Pons (tissue), 1 donor: ENCODE measurements around the gene PGGT1B.

Experiments
- DNase-seq: peaks from one replicate; pipeline ENCODE4 v3.0.0-alpha.2; 2016; ENCODE audit warnings: low spot score

PGGT1B gene

DNA sequence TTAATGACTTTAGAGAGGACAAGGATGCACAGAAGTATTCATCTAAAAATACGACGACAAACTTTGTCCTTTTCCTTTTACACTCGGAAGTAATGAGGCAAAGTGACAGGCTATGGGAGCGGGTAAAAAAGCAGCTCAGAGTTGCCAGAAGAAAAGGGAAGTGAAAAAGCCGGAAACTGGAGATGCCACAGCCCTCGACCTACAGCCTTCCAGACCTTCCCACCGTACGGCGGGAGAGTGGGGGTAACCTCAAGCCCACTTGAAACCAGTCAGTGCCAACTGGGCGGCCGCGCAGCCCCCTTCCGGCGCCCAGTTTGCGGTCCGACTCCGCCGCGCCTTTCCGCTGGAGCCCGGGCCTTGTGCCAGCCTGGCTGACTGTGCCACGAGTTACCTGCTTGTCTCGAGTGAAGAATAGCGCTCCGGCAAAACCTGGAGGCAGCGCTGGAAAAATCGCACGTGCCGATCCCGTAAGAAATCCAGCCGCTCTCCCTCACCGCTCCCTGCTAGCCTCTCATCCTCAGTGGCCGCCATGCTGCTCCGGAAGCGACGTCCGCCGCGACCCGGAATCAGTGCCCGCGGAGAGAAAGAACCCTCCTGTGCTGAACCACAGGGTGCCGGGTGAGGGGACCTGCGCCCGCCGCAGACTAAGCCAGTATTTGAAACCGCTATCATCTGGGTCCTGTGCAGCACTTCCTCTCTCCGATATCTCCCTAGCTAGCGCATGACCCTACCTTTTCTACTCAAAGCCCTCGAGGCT lies at the start of gene PGGT1B:
Gene PGGT1B (minus strand): TSS at position 557 of the 757 bp plus-strand sequence. CDS start 26 bp downstream, at position 531.
- peak; percentile 61 for DNase-seq

DNA sequence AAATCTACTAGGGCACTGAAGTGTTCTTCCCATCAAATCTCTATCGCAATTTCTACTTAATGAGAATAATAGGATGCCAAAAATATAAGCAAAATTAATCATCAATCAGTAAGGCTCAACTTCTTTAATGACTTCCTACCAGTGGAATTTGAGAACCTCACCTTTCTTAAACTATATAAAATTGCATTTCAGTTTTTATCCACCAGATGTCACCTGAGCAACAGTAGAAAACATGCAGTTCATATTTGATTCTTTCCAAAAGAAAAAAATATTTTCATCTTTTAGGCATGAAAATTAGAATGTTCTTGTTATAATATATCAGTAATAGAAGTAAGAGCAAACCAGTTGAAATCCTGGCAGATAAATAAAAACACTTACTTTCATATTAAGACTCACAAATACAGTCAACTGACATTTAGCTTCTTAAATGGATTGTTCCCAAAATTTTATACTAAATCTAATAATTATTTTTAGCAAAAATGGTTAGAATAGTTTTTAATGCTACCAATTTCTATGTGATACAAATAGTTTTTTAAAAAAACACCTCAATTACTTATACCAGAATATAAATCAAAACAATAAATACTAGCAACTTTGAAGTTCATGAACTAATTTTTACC lies 47.2 kb upstream of the PGGT1B start:
- DNase-seq = peak; percentile 58

DNA sequence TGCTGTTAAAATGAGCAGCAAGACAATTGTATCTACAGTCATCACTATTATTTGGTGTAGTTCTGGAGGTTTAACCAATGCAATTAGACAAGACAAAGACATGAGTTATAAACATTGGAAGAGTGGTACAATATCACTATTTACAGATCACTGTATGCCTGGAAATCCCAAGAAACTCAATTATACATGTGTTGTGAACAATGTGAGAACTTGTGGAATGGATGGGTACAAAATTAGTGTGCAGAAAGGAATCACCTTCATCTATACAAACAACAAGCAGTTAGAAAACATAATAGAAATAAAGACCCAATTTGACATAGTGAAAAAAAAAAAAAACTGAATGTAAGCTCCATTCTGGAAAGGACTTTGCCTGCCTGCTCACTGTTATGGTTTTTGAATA lies 46.1 kb upstream of the PGGT1B start:
- no peak for DNase-seq

DNA sequence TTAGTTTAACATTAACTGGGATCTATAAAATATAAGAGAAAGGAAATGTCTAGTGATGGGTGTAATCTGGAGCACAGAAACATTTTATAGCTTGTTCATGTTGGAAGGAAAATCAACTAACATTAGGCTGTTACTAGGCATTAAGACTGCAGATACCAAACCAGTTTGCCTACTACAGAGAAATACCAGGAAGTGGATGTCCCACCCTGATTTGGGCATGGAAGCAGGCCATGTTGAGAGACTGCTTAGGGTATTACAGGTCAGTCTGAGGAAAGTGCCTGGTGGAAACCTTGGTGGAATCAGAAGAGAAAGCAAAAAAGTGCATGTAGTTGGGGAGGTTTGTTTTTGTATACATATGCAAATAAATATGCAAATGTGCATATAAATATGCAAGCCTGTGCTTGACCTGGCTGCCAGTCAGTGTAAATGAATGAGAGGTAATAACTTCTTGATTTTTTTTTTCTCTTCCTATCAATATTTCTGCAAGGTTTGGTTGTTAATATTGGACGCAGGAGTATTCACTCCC lies 43.4 kb upstream of the PGGT1B start:
- no peak for DNase-seq

DNA sequence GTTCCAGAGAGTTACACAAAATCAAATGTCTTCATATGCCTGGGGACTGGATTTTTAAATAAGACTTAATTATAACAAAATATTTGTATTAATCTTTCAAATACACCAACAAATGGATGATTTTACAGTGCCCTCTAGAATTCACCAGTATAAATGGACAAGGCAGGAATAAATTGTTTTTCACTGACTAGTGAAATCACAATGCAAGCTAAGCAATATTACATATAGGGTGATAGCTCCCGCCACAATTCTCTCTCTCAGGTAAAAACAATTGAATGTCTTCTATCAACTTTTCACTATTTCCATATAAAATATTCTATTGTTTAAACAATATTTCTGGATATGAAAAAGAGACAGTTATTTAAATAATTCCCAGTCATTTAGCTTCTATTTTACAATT lies 41.8 kb upstream of the PGGT1B start:
- DNase-seq = no peak

DNA sequence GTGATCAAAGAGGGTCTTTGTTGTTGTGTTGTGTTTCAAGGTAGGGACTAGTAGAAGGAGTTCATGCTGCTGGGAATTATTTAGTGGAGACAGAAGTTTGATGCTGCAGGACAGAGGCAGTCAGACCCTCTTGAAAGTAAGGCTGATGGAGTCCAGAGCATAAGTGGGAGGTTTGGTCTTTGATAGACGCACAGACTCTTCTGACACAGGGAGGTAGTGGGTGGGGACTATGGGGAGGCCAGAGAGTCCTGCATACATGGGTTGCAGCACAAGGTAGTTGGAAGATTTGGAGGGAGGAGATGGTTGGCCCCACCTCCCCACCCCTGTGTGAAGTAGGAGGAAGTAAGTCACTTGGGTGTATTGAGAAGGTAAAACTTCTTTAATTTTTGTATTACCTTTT lies 36.1 kb upstream of the PGGT1B start:
- no peak for DNase-seq

DNA sequence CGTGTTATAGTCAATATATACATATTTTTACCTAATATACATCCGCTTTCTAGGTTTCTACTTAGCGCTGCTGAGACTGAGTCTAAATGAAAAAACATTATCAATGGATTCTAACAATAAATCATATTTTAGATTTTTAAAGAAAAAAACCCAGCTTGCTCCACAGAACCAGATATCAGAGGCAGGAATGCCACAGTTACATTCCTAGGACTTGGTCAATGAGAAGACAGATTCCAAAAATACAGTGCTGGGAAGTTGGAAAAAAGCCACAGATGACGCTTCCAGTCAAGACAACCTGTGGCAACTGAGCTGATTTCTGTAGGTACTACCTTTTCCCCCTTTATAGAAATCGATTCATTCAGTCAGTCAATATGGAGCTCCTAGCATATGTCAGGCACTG lies 34.4 kb upstream of the PGGT1B start:
- no peak for DNase-seq

DNA sequence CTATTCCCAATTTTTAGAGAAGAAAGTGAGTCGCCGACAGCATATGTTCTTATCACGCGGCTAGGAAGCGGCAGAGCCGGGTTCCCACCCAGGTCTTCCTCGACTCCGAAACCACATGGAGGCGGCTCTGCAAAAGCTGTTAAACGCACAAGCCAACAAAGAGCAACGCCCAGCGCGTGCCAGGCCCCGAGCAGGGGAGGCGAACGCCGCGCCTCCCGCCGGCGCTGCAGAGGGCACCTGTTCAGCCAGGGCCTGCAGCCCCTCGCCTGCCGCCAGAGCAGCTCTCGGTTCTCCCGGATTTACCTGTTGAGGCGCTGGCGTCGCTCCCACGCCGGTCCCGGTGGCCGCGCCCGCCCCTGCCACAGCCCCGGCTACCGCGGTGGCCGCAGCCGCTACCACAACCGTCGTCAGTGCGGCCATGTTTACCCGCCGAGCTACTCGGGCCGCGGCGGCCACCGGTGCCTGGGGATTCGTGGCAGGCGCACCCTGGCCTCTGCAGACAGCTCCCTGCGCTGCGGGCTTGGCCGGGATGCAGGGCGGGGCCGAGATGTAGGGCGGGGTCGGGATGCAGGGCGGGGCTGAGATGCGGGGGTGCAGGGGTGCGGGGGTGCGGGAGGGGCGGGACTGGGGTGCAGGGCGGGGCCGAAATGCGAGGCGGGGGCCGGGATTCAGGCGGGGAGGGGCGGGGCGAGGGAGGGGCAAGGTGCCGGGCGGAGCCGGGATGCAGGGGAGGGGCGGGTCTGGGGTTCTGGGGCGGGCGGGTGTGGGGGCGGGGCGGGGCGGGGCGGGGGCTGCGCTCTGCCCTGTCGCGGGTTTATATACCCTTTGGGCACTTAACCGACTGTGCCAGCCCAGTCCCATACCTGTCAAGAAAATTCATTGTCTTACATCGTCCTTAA lies 33.7 kb upstream of the PGGT1B start, which contains the start of gene CCDC112:
Gene CCDC112 (minus strand): TSS at position 531 of the 899 bp plus-strand sequence. CDS start 111 bp downstream, at position 420.
- DNase-seq = peak; percentile 56

DNA sequence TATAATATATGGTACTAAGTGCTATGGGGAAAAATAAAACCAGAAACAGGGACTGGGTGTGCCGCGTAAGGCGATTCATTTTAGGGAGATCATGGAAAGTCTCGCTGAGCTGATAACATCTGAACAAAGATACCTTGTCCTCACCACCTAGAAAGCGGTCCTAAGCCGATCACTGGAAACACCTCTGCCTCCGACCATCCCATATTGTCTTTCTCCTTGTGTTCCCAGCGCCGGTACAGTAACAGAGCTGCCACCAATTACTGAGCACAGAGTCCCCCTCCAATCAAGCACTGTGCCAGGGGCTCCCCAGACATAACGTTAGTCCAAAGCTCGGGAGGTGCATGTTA lies 33.1 kb upstream of the PGGT1B start:
- no peak for DNase-seq

DNA sequence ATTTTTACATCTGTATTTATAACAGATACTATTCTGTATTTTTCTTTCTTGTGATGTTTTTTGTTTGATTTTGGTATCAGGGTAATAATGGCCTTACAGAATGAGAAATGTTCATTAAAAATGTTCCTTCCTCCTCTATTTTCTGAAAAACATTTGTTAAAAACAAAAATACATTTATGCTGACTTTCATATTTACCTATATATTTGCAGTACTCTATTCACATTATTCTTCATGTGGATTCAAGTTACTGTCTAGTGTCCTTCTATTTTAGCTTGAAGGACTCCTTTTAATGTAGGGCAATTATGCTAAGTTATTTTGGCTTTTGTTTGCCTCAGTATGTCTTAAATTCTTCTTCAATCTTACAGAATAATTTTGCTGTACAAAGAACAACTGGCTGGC lies 28.7 kb upstream of the PGGT1B start:
- DNase-seq = no peak

DNA sequence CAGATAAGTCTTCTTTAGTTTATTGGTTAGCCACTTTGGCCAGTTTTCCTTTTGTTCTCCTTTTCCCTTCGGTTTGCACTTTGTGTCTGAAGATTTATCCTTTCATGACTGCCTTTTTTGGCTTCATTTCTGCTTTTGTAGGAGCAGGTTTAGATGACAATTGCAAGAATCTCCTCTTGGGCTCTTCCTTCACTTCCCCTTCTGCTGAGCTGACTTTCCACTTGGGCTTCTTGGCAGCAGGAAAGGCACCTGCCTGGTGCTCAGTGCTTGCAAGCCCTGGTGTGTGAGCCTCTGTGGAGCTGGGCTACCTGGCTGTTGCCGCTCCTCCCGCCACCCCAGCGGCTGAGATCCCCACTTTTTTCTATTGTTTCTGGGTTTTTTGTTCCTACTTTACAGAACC lies 26.4 kb upstream of the PGGT1B start:
- peak; percentile 62 for DNase-seq

DNA sequence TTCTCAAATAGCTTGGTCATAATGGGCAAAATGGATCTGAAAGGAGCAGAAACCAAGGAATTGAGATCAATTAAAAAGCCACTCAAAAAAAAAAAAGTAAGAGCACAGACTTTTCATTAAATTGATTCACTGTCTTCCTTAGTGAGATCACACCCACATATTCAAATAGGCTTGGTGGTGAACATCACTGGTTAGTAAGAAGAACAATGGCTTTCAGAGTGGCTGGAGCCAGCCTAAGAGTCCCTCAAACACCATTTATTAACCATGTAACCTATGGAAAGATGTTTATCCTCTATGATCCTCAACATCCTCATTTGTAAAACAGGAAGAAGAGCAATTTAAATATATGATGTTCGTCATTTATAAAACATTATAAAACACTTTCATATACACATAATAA lies 21.3 kb upstream of the PGGT1B start:
- DNase-seq = peak; percentile 87

DNA sequence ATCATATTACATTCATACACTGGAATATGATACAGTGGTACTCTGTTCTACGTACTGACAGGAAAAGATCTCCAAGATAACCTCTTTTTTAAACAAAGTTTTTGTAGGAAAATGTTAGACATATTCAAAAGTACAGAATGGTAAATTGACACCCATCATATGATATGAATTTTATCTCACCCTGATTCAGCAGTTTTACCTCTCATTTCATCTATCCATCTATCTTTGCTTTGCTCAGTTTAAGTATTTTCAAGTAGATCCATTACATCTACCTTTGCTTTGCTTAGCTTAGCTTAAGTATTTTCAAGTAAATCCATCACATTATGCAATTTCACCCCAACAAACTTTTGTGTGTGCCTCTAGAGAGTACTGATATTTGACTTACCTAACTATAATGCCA lies 19.5 kb upstream of the PGGT1B start:
- DNase-seq = no peak

DNA sequence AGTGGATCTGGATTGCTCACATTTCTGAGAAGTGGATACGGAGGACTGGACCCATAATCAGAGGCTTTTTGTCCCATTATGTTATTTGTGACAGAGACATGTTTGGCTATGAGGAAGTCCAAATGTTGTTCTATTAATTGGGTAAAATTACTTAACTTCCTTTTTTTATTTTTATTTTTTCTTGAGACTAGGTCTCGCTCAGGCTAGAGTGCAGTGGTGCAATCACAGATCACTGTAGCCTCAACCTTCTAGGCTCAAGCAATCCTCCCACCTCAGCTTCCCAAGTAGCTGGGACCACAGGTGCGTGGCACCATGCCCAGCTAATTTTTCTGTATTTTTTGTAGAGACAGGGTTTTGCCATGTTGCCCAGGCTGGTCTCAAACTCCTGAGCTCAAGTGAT lies 11.9 kb upstream of the PGGT1B start:
- DNase-seq = no peak

DNA sequence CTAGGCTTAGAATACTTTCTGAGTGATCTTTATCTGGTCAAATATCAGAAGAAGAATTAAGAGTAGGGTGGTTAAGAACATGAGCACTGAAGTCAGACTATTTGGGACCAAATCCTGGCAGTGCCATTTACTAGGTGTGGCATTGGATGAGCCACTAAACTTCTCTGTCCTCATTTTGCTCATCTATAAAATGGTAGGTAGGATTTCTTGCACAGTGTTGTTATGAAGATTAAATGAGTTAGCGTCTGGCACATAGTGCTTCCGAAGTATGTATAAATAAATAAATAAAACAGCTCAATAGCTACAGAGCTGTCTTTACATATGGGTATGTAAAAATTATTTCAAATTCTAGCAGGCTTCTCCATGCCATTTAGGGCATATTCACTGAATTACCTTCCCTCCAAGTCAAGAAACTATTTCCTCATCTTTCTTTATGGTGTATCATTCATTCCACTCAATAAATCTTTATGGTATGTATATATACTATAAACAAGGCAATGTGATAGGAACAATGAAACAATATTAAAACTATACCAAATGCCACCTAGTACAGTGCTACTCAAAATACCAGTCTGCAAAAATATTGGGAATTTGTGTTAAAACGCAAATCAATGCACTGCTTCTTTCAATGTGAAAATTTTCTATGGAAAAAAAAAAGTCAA lies 9.8 kb upstream of the PGGT1B start:
- no peak for DNase-seq

DNA sequence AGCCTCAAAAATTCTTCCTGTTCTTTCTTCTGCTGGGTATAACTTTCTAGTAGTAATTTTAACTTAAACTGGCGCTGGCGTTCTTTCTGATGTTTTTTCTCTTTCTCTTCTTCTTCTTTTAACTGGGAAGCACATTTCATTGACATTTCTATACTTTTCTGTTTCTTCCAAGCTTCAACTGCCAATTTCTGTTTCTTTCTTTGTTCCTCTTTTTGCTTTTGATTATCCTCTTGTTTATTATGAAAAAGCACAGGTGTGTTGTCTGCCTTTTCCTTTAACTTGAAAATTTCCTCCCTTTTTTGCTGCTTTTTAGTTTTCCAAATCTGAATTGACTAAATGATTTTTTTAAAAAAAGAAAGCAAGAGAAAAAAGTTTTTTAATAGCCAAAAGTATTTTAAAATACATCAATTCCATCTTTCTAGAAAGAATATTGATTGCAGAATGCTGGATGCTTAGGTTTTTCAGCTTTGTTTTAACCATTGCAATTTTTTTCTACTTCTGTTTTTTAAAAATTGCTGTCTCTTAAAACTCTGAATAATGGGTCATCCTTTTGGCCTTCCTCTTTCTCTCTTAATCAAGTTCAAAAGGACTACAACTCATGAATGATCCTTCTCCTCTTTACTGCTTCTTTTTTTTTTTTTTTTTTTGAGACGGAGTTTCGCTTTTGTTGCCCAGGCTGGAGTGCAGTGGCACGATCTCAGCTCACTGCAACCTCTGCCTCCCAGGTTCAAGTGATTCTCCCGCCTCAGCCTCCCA lies 8.8 kb upstream of the PGGT1B start:
- peak; percentile 32 for DNase-seq

DNA sequence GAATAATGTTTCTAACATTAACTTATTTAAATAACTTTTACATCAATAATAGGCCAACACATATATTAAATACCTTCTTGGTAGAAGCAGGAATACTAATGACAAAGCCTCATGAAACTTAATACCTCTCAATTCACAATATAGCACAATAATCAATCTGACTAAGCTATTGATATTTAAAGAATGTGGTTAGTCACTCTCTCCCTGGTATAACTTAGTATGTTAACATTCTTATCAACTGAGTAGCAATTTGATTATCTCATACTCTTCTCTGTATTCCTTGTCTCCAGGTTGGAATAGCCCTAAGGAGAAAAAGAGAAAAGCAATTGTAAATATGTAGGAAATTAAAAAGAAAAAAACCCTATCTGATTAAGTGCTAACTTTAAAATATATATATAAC lies 4.9 kb upstream of the PGGT1B start:
- DNase-seq = no peak

DNA sequence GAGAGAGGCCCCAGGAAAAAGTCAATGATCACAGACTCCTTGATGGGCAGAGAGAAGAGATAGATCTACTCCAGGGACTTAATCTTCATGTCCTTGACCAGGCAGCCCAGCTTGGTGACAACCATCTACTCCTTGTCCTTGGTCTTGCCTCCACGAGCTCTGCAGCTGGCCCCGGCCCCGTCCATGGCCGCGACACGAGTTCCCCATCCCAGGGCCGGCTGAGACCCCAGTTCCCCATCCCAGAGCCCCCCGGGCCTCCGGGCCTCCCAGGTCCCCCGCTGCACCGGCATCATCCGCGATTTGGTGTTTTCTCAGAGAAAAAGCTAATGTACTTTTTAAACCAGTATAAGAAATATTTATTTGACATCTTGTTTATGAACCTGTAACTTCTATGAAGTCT lies 2.5 kb upstream of the PGGT1B start:
- DNase-seq = no peak

DNA sequence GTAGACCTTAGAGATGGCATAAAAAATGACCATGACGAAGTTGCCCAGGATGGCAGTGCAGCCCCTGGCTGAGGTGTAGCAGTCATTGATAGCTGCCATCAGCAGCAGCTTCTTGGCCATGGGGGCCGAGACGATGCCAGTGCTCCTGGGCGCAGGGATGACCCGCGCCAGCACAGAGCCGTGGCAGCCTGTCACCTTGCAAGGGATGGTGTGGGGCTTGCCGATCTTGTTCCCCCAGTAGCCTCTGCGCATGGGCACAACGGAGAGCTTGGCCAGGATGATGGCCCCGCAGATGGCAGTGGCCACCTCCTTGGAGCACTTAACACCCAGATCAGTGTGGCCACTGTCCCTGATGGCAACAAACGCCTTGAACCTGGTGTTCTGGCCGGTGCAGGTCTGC lies 2.1 kb upstream of the PGGT1B start:
- DNase-seq = no peak

DNA sequence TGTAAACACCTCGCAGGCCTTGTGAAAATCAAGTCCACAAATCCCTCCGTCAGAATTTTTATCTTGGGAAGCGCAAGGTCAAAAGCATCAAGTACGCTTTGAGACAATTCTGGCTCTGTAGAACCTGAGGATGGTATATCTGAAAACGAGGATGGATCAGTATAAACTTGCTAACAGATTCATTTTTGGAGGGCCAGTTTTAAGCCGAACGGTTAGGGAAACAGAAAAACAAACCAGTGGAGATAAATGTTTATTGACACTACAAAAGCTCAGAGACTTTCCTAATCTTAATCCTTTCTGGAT lies 352 bp upstream of the PGGT1B start:
- DNase-seq = no peak

DNA sequence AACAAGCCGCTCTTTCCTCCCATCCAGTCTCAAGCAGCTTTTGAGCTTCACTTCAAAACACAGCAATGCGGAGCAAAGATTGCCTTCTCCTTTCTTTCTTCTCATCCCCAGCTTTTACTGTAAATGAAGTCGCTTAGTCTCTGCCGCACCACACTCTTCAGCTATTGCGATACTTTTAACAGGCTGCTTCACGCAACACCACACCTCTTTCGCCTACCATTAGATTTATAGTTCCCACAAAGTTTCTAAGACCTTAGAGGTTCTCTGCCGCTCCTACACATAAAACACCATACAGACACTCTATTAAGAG lies 711 bp downstream of the PGGT1B start:
- no peak for DNase-seq

DNA sequence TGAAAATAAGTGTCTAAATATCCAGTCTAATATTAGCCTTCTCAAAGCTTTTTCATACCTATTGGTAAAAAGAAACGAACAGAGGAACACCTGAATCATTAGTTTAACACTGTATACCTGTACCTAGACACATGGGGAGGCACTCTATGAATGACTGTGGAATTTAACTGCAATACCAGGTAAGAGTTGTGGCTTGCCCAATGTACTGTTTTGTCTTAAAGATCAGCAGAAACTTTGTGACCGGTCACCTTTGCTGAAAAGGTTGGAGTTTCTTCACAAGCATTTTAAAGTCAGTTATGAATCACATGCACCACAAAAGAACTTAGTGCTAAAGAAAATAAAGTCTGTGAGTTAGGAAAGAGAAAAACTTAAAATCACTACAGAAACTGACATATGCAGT lies 2.4 kb downstream of the PGGT1B start:
- no peak for DNase-seq
